Upper lobe of left lung (tissue), 6 donors: ENCODE results near the gene HLA-A. TPM values are rescaled to one million over a fixed set of nuclear protein-coding genes. Genes with fewer than 3 reads are reported as not detected.

Experiments used
- ATAC-seq, 2 donors: fragments of 200-7000 bp; cut with Tn5 transposase; one replicate each; pipeline ENCODE4 v1.9.1; 2022; ENCODE audit warnings: mild to moderate bottlenecking in 2 of 2, moderate library complexity in 2 of 2; ENCODE audit not compliant: low FRiP score in 2 of 2
- DNase-seq, 2 donors: peaks; one replicate each; pipeline ENCODE4 v3.0.0-alpha.2; 2019 to 2020
- H3K27ac ChIP-seq, 4 donors: fragments of 200-600 bp; sonication (generic); one replicate each; pipeline ENCODE4 v1.5.1; 2016 to 2019
- H3K27me3 ChIP-seq, 4 donors: fragments of 200-600 bp; sonication (generic); one replicate each; pipeline ENCODE4 v1.5.1; 2017 to 2019
- H3K36me3 ChIP-seq, 4 donors: fragments of 200-600 bp; sonication (generic); one replicate each; pipeline ENCODE4 v1.5.1; 2016 to 2019
- H3K4me1 ChIP-seq, 4 donors: fragments of 200-600 bp; sonication (generic); one replicate each; pipeline ENCODE4 v1.5.1; 2018 to 2019
- H3K4me3 ChIP-seq, 4 donors: fragments of 200-600 bp; sonication (generic); one replicate each; pipeline ENCODE4 v1.5.1; 2017 to 2019; ENCODE audit warnings: mild to moderate bottlenecking in 2 of 4, moderate library complexity in 1 of 4
- H3K9me3 ChIP-seq, 4 donors: fragments of 200-600 bp; sonication (generic); one replicate each; pipeline ENCODE4 v1.5.1; 2018 to 2019
- EP300 ChIP-seq, 4 donors: sonication (generic); formaldehyde crosslinking; IDR thresholded peaks; one replicate each; pipeline ENCODE4 v1.5.1; 2017; ENCODE audit warnings: antibody characterized with exemption in 4 of 4, control low read depth in 2 of 4
- POLR2A ChIP-seq, 4 donors: fragments of 450-650 bp; IDR thresholded peaks; one replicate each; pipeline ENCODE4 v1.5.1; 2016 to 2017; ENCODE audit warnings: antibody characterized with exemption in 4 of 4, mild to moderate bottlenecking in 2 of 4
- POLR2AphosphoS5 ChIP-seq, 2 donors: sonication (generic); formaldehyde crosslinking; IDR thresholded peaks; one replicate each; pipeline ENCODE4 v1.5.1; 2017; ENCODE audit warnings: antibody characterized with exemption in 2 of 2
- WGBS, 2 donors: methylation state at CpG; one replicate each; pipeline ENCODE4 v1.1.5; 2017 to 2018; 5-methylcytosine and 5-hydroxymethylcytosine counted together
- total RNA-seq, 6 donors: library from RNA; depleted of rRNA in 4 of 6; stranded (reverse); fragments of >200 nt in 4 of 6; gene quantifications; one replicate each; pipeline versions ENCODE4 v1.1.0 to v1.2.1, GENCODE V29; 2016 to 2021
- TF ChIP-seq, protein P1 (sequence below), 6 experiments: fragments of 450-650 bp in 4 of 6; fragments of 200-600 bp in 2 of 6; sonication (generic) in 2 of 6; IDR thresholded peaks; one replicate each; pipeline ENCODE4 v1.5.1; 2016 to 2019; ENCODE audit warnings: antibody characterized with exemption in 6 of 6
- donor health status: DM: no; HTN: no; CAD: no; lungs with moderate emphysema.
- donor health status: DM: no; HTN: yes; CAD: no; lungs with severe emphysema.

Gene HLA-A
- total RNA-seq, 6 donors from 2014 or later = 497 to 1,319 (median 949) TPM

DNA sequence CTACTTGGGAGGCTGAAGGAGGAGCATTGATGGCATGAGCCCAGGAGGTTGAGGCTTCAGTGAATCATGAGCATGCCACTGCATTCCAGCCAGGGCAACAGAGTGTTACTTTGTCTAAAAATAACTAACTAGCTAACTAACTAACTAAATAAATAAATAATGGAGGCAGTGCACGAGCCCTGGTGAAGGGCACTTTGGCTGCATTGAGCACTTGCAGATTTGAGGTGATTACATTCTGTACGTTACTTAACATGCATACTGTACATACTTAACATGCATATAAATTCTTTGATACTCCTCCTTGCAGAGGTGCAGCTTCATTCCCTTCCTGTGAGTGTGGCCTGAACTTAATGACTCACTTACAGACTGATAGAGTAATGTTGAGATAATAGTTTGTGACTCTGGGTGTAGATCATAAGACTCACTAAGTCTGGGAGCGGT lies 10.7 kb downstream of the HLA-A start:
- DNase-seq = no peak
- H3K4me3 ChIP-seq = no peak overlapping the region
- H3K27ac ChIP-seq = no peak overlapping the region
- peak in 1 of 2 donors; percentile 35 for ATAC-seq
- no peaks in the 10 kb centered on the region for H3K27me3 ChIP-seq
- H3K36me3 ChIP-seq = peaks cover 0 to 12% (median 6%) of the 10 kb centered on the region in 4 donors
- no peak for TF ChIP-seq POLR2AphosphoS5 (IDR thresholded peaks at IDR 0.05)
- TF ChIP-seq, protein P1, sequence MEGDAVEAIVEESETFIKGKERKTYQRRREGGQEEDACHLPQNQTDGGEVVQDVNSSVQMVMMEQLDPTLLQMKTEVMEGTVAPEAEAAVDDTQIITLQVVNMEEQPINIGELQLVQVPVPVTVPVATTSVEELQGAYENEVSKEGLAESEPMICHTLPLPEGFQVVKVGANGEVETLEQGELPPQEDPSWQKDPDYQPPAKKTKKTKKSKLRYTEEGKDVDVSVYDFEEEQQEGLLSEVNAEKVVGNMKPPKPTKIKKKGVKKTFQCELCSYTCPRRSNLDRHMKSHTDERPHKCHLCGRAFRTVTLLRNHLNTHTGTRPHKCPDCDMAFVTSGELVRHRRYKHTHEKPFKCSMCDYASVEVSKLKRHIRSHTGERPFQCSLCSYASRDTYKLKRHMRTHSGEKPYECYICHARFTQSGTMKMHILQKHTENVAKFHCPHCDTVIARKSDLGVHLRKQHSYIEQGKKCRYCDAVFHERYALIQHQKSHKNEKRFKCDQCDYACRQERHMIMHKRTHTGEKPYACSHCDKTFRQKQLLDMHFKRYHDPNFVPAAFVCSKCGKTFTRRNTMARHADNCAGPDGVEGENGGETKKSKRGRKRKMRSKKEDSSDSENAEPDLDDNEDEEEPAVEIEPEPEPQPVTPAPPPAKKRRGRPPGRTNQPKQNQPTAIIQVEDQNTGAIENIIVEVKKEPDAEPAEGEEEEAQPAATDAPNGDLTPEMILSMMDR (IDR thresholded peaks at IDR 0.05) = no peak
- no peak for TF ChIP-seq POLR2A (IDR thresholded peaks at IDR 0.05)
- TF ChIP-seq EP300 (IDR thresholded peaks at IDR 0.05) = no peak
- H3K4me1 ChIP-seq = no peaks in the 10 kb centered on the region
- 85 to 89% methylated on average over 3 of the region's 3 CpGs for WGBS, 2 donors
- no peaks in the 10 kb centered on the region for H3K9me3 ChIP-seq

DNA sequence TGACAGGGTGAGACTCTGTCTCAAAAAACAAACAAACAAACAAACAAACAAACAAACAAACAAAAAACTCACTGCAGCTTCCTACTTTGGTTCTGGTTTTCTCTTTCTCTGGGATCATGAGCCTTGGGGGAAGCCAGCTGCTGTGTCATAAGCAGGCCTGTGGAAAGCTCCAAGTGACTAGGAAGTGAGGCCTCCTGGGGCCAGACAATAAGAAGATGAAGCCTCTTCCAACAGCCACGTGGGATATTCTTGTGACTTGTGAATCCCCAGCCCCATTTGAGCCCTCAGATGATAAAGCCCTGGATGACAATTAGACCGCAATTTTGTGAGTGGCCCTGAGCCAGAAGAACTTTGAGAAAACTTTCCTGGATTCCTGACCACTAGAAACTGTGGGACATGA lies 11.4 kb downstream of the HLA-A start:
- Histone ChIP-seq H3K9me3 (no peaks in the 10 kb centered on the region), H3K27me3 (no peaks in the 10 kb centered on the region), H3K4me1 (no peaks in the 10 kb centered on the region), H3K4me3 (no peak overlapping the region), H3K36me3 (peaks cover 0 to 6% (median 2%) of the 10 kb centered on the region in 4 donors), H3K27ac (no peak overlapping the region)
- ATAC-seq = no peak
- TF ChIP-seq EP300 (IDR thresholded peaks at IDR 0.05) = no peak
- TF ChIP-seq POLR2A (IDR thresholded peaks at IDR 0.05) = no peak
- TF ChIP-seq, protein P1 (IDR thresholded peaks at IDR 0.05) = no peak
- WGBS, 2 donors = 36 to 46% methylated on average over 2 of the region's 2 CpGs
- no peak for DNase-seq

DNA sequence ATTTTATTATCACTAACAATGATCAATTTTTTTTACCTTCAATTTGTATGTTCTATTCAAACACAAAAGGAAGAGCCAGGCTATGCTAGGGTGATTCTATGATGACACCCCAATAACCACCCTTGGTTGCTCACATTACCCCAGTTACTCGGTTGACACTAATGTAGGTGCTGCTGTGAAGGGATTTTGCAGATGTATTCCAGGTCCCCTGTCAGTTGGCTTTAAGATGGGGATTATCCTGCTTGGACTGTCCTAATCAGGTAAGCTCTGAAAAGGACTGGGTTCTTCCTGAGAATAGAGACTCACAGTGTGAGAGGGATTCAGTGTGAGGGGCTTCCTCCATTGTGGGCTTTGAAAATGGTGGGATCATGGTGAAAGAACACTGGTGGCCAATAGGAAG lies 11.9 kb downstream of the HLA-A start:
- no peak for ATAC-seq
- WGBS, 2 donors = 0 to 80% methylated on average over 1 of the region's 1 CpG

DNA sequence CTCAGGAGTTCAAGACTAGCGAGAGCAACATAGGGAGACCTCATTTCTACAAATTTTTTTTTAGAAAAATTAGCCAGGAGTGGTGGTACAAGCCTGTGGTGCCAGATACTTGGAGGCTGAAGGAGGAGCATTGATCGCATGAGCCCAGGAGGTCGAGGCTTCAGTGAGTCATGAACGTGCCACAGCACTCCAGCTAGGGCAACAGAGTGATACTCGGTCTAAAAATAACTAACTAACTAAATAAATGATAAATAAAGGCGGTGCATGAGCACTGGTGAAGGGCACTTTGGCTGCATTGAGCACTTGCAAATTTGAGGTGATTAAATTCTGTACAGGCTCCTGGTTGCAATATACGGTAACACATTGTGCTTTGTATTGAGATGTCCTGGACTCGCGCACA lies 13.5 kb downstream of the HLA-A start:
- peaks cover 0 to 5% (median 0%) of the 10 kb centered on the region in 4 donors for H3K4me1 ChIP-seq
- no peaks in the 10 kb centered on the region for H3K27me3 ChIP-seq
- 81 to 91% methylated on average over 9 of the region's 9 CpGs for WGBS, 2 donors
- ATAC-seq = no peak
- peaks cover 0 to 4% (median 0%) of the 10 kb centered on the region in 4 donors for H3K36me3 ChIP-seq
- TF ChIP-seq EP300 (IDR thresholded peaks at IDR 0.05) (no peak), POLR2AphosphoS5 (IDR thresholded peaks at IDR 0.05) (no peak), POLR2A (IDR thresholded peaks at IDR 0.05) (no peak)
- TF ChIP-seq, protein P1 (IDR thresholded peaks at IDR 0.05) = no peak
- no peak for DNase-seq
- no peak overlapping the region for H3K27ac ChIP-seq
- no peak overlapping the region for H3K4me3 ChIP-seq
- no peaks in the 10 kb centered on the region for H3K9me3 ChIP-seq

More for the DNA sequence above, 11.9 kb downstream of the HLA-A start:
- TF ChIP-seq EP300 (IDR thresholded peaks at IDR 0.05) (no peak), POLR2A (IDR thresholded peaks at IDR 0.05) (no peak), POLR2AphosphoS5 (IDR thresholded peaks at IDR 0.05) (no peak)
- TF ChIP-seq, protein P1 (IDR thresholded peaks at IDR 0.05) = no peak
- Histone ChIP-seq H3K27ac (no peak overlapping the region), H3K9me3 (no peaks in the 10 kb centered on the region), H3K36me3 (peaks cover 0 to 4% (median 0%) of the 10 kb centered on the region in 4 donors), H3K27me3 (no peaks in the 10 kb centered on the region), H3K4me3 (no peak overlapping the region), H3K4me1 (peaks cover 0 to 5% (median 0%) of the 10 kb centered on the region in 4 donors)
- no peak for DNase-seq

GRCh38 chr6:29956518-29956917 lies 14.2 kb downstream of the HLA-A start:
- TF ChIP-seq EP300 (IDR thresholded peaks at IDR 0.05) = no peak
- TF ChIP-seq POLR2AphosphoS5 (IDR thresholded peaks at IDR 0.05) = no peak
- TF ChIP-seq POLR2A (IDR thresholded peaks at IDR 0.05) = no peak
- TF ChIP-seq, protein P1 (IDR thresholded peaks at IDR 0.05) = no peak
- Histone ChIP-seq H3K9me3 (no peaks in the 10 kb centered on the region), H3K4me1 (peaks cover 0 to 5% (median 0%) of the 10 kb centered on the region in 4 donors), H3K27ac (no peak overlapping the region), H3K4me3 (no peak overlapping the region), H3K36me3 (peaks cover 0 to 4% (median 0%) of the 10 kb centered on the region in 4 donors), H3K27me3 (no peaks in the 10 kb centered on the region)
- ATAC-seq = no peak
- 94 to 96% methylated on average over 19 of the region's 21 CpGs for WGBS, 2 donors
- DNase-seq = peak in 1 of 2 donors; percentile 20
